Measurements from ENCODE around the gene TBL3. TPM values are rescaled to one million over a fixed set of nuclear protein-coding genes. Genes with fewer than 3 reads are reported as not detected.

TBL3 gene
- total and polyA plus RNA-seq, 5 donors, result 19.0 to 39.6 (median 20.3) TPM

GRCh38 chr16:1985466-1986150 is 13.8 kb downstream of the TBL3 start:
- Histone ChIP-seq H3K27ac (ENCODE audit: low read length) (no peak overlapping the region), H3K27me3 (ENCODE audit: control insufficient read depth, insufficient read depth) (no peaks in the 10 kb centered on the region), H3K9me3 (ENCODE audit: control insufficient read depth, low read length) (no peaks in the 10 kb centered on the region), H3K4me1 (ENCODE audit: control insufficient read depth, insufficient read depth, low read length) (peaks cover 6% of the 10 kb centered on the region), H3K4me3 (ENCODE audit: low read length) (no peak overlapping the region)
- WGBS, result 94% methylated on average over 14 of the region's 14 CpGs
- DNase-seq (no peak), ATAC-seq (no peak)
- intact Hi-C loops (cut with DNase I), result no loop called here

- Histone ChIP-seq H3K9me3 (ENCODE audit: control insufficient read depth, low read length) (no peaks in the 10 kb centered on the region), H3K27ac (ENCODE audit: low read length) (no peak overlapping the region), H3K4me3 (ENCODE audit: low read length) (no peak overlapping the region), H3K27me3 (ENCODE audit: control insufficient read depth, insufficient read depth) (no peaks in the 10 kb centered on the region), H3K4me1 (ENCODE audit: control insufficient read depth, insufficient read depth, low read length) (peaks cover 6% of the 10 kb centered on the region)
- intact Hi-C loops (cut with DNase I), result no loop called here
- 88% methylated on average over 10 of the region's 10 CpGs for WGBS
- no peak for ATAC-seq
- DNase-seq, result no peak
Observed at GRCh38 chr16:1987198-1987597, 15.3 kb downstream of the TBL3 start.

GRCh38 chr16:1989209-1990100 is 17.6 kb downstream of the TBL3 start, which contains the start of gene SYNGR3:
Gene SYNGR3 (plus strand): TSS chr16:1989970. CDS start chr16:1990103, 133 bp downstream.
- DNase-seq (no peak), ATAC-seq (no peak)
- Histone ChIP-seq H3K27ac (ENCODE audit: low read length) (no peak within 1 kb of the TSS), H3K4me1 (ENCODE audit: control insufficient read depth, insufficient read depth, low read length) (peaks cover 6% of the 10 kb centered on the region), H3K4me3 (ENCODE audit: low read length) (peak within 1 kb of the TSS; percentile 32), H3K27me3 (ENCODE audit: control insufficient read depth, insufficient read depth) (no peaks in the 10 kb centered on the region), H3K9me3 (ENCODE audit: control insufficient read depth, low read length) (no peaks in the 10 kb centered on the region)
- 4% methylated on average over 67 of the region's 67 CpGs for WGBS
- intact Hi-C loops (cut with DNase I), result no loop called here

- H3K4me1 ChIP-seq (ENCODE audit: control insufficient read depth, insufficient read depth, low read length), result peaks cover 4% of the 10 kb centered on the region
- no peaks in the 10 kb centered on the region for H3K9me3 ChIP-seq (ENCODE audit: control insufficient read depth, low read length)
- H3K27me3 ChIP-seq (ENCODE audit: control insufficient read depth, insufficient read depth), result no peaks in the 10 kb centered on the region
- intact Hi-C loops (cut with DNase I), result no loop called here
- no peak overlapping the region for H3K27ac ChIP-seq (ENCODE audit: low read length)
- DNase-seq (no peak), ATAC-seq (no peak)
- H3K4me3 ChIP-seq (ENCODE audit: low read length), result peak overlapping the region; percentile 32
- under 1% methylated on average over 24 of the region's 25 CpGs for WGBS
Observed at GRCh38 chr16:1990101-1990350, 18.2 kb downstream of the TBL3 start.

- Histone ChIP-seq H3K4me3 (ENCODE audit: low read length) (peak overlapping the region; percentile 32), H3K4me1 (ENCODE audit: control insufficient read depth, insufficient read depth, low read length) (peaks cover 1% of the 10 kb centered on the region), H3K27me3 (ENCODE audit: control insufficient read depth, insufficient read depth) (no peaks in the 10 kb centered on the region), H3K9me3 (ENCODE audit: control insufficient read depth, low read length) (no peaks in the 10 kb centered on the region), H3K27ac (ENCODE audit: low read length) (no peak overlapping the region)
- DNase-seq, result no peak
- intact Hi-C loops (cut with DNase I), result no loop called here
- no peak for ATAC-seq
- 2% methylated on average over 50 of the region's 50 CpGs for WGBS
Observed at GRCh38 chr16:1990351-1991134, 18.7 kb downstream of the TBL3 start.

- peaks cover 1% of the 10 kb centered on the region for H3K4me1 ChIP-seq (ENCODE audit: control insufficient read depth, insufficient read depth, low read length)
- 3% methylated on average over 18 of the region's 18 CpGs for WGBS
- no peaks in the 10 kb centered on the region for H3K27me3 ChIP-seq (ENCODE audit: control insufficient read depth, insufficient read depth)
- no peak overlapping the region for H3K27ac ChIP-seq (ENCODE audit: low read length)
- ATAC-seq (peak in 1 of 2 donors; percentile 1), DNase-seq (peak in 1 of 3 donors; percentile 64)
- H3K4me3 ChIP-seq (ENCODE audit: low read length), result no peak overlapping the region
- intact Hi-C loops (cut with DNase I), result no loop called here
- no peaks in the 10 kb centered on the region for H3K9me3 ChIP-seq (ENCODE audit: control insufficient read depth, low read length)
Observed at GRCh38 chr16:1991135-1991551, 19.3 kb downstream of the TBL3 start.

- H3K4me1 ChIP-seq (ENCODE audit: control insufficient read depth, insufficient read depth, low read length), result peaks cover 1% of the 10 kb centered on the region
- H3K27ac ChIP-seq (ENCODE audit: low read length), result no peak overlapping the region
- 10% methylated on average over 22 of the region's 22 CpGs for whole genome bisulfite sequencing
- no peaks in the 10 kb centered on the region for H3K27me3 ChIP-seq (ENCODE audit: control insufficient read depth, insufficient read depth)
- intact Hi-C loops (cut with DNase I), result no loop called here
- no peaks in the 10 kb centered on the region for H3K9me3 ChIP-seq (ENCODE audit: control insufficient read depth, low read length)
- ATAC-seq, result peak in 1 of 2 donors; percentile 8
- peak overlapping the region; percentile 15 for H3K4me3 ChIP-seq (ENCODE audit: low read length)
- no peak for DNase-seq
Observed at GRCh38 chr16:1991588-1991947, 19.7 kb downstream of the TBL3 start.

- Histone ChIP-seq H3K9me3 (ENCODE audit: control insufficient read depth, low read length) (no peaks in the 10 kb centered on the region), H3K4me3 (ENCODE audit: low read length) (peak overlapping the region; percentile 15), H3K27ac (ENCODE audit: low read length) (no peak overlapping the region), H3K4me1 (ENCODE audit: control insufficient read depth, insufficient read depth, low read length) (peaks cover 1% of the 10 kb centered on the region), H3K27me3 (ENCODE audit: control insufficient read depth, insufficient read depth) (no peaks in the 10 kb centered on the region)
- intact Hi-C loops (cut with DNase I), result no loop called here
- DNase-seq, result peak; percentile 97 to 99 (median 98)
- 3% methylated on average over 93 of the region's 96 CpGs for WGBS
- ATAC-seq, result peak; percentile 87 to 90
Observed at GRCh38 chr16:1991948-1992703, 20.3 kb downstream of the TBL3 start.

GRCh38 chr16:1992704-1993317 is 21.0 kb downstream of the TBL3 start:
- no peak overlapping the region for H3K27ac ChIP-seq (ENCODE audit: low read length)
- intact Hi-C loops (cut with DNase I), result no loop called here
- no peaks in the 10 kb centered on the region for H3K27me3 ChIP-seq (ENCODE audit: control insufficient read depth, insufficient read depth)
- H3K4me1 ChIP-seq (ENCODE audit: control insufficient read depth, insufficient read depth, low read length), result peaks cover 1% of the 10 kb centered on the region
- 40% methylated on average over 50 of the region's 50 CpGs for WGBS
- H3K4me3 ChIP-seq (ENCODE audit: low read length), result no peak overlapping the region
- H3K9me3 ChIP-seq (ENCODE audit: control insufficient read depth, low read length), result no peaks in the 10 kb centered on the region
- ATAC-seq (peak; percentile 1 to 2), DNase-seq (no peak)

- Histone ChIP-seq H3K4me1 (ENCODE audit: control insufficient read depth, insufficient read depth, low read length) (peaks cover 4% of the 10 kb centered on the region), H3K9me3 (ENCODE audit: control insufficient read depth, low read length) (no peaks in the 10 kb centered on the region), H3K27ac (ENCODE audit: low read length) (no peak overlapping the region), H3K4me3 (ENCODE audit: low read length) (no peak overlapping the region), H3K27me3 (ENCODE audit: control insufficient read depth, insufficient read depth) (no peaks in the 10 kb centered on the region)
- intact Hi-C loops (cut with DNase I), result no loop called here
- 57% methylated on average over 2 of the region's 2 CpGs for WGBS
- no peak for ATAC-seq
- DNase-seq, result peak in 2 of 3 donors; percentile 47 to 50
Observed at GRCh38 chr16:1993731-1994131, 21.9 kb downstream of the TBL3 start.

All from right cardiac atrium (tissue), 5 donors.